ENCODE measurements around the gene MAST4. TPM values are rescaled to one million over a fixed set of nuclear protein-coding genes. Genes with fewer than 3 reads are reported as not detected.

Gene MAST4
- total RNA-seq, 1 donor from 2014 or later: 55.2 TPM

- H3K36me3 ChIP-seq: no peaks in the 10 kb centered on the region
- H3K9me3 ChIP-seq: no peaks in the 10 kb centered on the region
- H3K27me3 ChIP-seq: no peaks in the 10 kb centered on the region
- H3K4me3 ChIP-seq: no peak overlapping the region
- DNase-seq (ENCODE audit: low spot score in 2 of 2): no peak
- intact Hi-C loops (cut with DNase I): no loop called here
- TF ChIP-seq CTCF (IDR thresholded peaks at IDR 0.05): no peak
- no peak overlapping the region for H3K27ac ChIP-seq
- H3K4me1 ChIP-seq: peaks cover 0 to 7% of the 10 kb centered on the region in 2 donors
Observed at GRCh38 chr5:67204821-67205220, 608.6 kb downstream of the MAST4 start.

- H3K27me3 ChIP-seq: no peaks in the 10 kb centered on the region
- no peak for TF ChIP-seq CTCF (IDR thresholded peaks at IDR 0.05)
- H3K4me3 ChIP-seq: no peak overlapping the region
- no peak overlapping the region for H3K27ac ChIP-seq
- peaks cover 0 to 7% of the 10 kb centered on the region in 2 donors for H3K4me1 ChIP-seq
- intact Hi-C loops (cut with DNase I): no loop called here
- no peak for DNase-seq (ENCODE audit: low spot score in 2 of 2)
- no peaks in the 10 kb centered on the region for H3K9me3 ChIP-seq
- no peaks in the 10 kb centered on the region for H3K36me3 ChIP-seq
Observed at GRCh38 chr5:67205981-67206380, 609.8 kb downstream of the MAST4 start.

GRCh38 chr5:67206461-67206860 is 610.3 kb downstream of the MAST4 start:
- Histone ChIP-seq H3K27me3 (no peaks in the 10 kb centered on the region), H3K27ac (no peak overlapping the region), H3K36me3 (no peaks in the 10 kb centered on the region), H3K9me3 (no peaks in the 10 kb centered on the region), H3K4me3 (no peak overlapping the region), H3K4me1 (peaks cover 0 to 7% of the 10 kb centered on the region in 2 donors)
- TF ChIP-seq CTCF (IDR thresholded peaks at IDR 0.05): no peak
- no peak for DNase-seq (ENCODE audit: low spot score in 2 of 2)
- intact Hi-C loops (cut with DNase I): no loop called here

- no peak for DNase-seq (ENCODE audit: low spot score in 2 of 2)
- no peak overlapping the region for H3K27ac ChIP-seq
- no peaks in the 10 kb centered on the region for H3K9me3 ChIP-seq
- H3K36me3 ChIP-seq: no peaks in the 10 kb centered on the region
- intact Hi-C loops (cut with DNase I): no loop called here
- no peak overlapping the region for H3K4me3 ChIP-seq
- H3K4me1 ChIP-seq: peaks cover 0 to 7% of the 10 kb centered on the region in 2 donors
- H3K27me3 ChIP-seq: no peaks in the 10 kb centered on the region
- TF ChIP-seq CTCF (IDR thresholded peaks at IDR 0.05): no peak
Observed at GRCh38 chr5:67206929-67207328, 610.7 kb downstream of the MAST4 start.

GRCh38 chr5:67208403-67208802 is 612.2 kb downstream of the MAST4 start:
- Histone ChIP-seq H3K27me3 (no peaks in the 10 kb centered on the region), H3K36me3 (no peaks in the 10 kb centered on the region), H3K9me3 (no peaks in the 10 kb centered on the region), H3K4me1 (peaks cover 0 to 5% of the 10 kb centered on the region in 2 donors), H3K4me3 (no peak overlapping the region), H3K27ac (no peak overlapping the region)
- no peak for DNase-seq (ENCODE audit: low spot score in 2 of 2)
- intact Hi-C loops (cut with DNase I): loop anchor here (2.0 kb wide), 2 partner anchors 26 to 394 kb away; no protein-coding TSS in a partner anchor
- no peak for TF ChIP-seq CTCF (IDR thresholded peaks at IDR 0.05)
